ENCODE results near the gene FAM90A26.
"Not testable (repeated sequence)": the region's sequence is repeated elsewhere in the genome, so short reads cannot be mapped to it uniquely, and the experiment has no call there.

The FAM90A26 gene

GRCh38 chr4:9160046-9160445 is 10.2 kb upstream of the FAM90A26 start:
- DNase-seq: not testable (repeated sequence)

- not testable (repeated sequence) for DNase-seq
Observed at GRCh38 chr4:9165990-9166389, 4.2 kb upstream of the FAM90A26 start.

- DNase-seq: not testable (repeated sequence)
Observed at GRCh38 chr4:9210357-9210756, 40.1 kb downstream of the FAM90A26 start, which contains the start of gene USP17L10. USP17L10 (plus strand) TSS chr4:9210657; CDS start chr4:9210657, 0 bp downstream.

- DNase-seq: not testable (repeated sequence)
Observed at GRCh38 chr4:9214701-9215100, 44.5 kb downstream of the FAM90A26 start.

- DNase-seq: not testable (repeated sequence)
Observed at GRCh38 chr4:9215105-9215504, 44.9 kb downstream of the FAM90A26 start, which contains the start of gene USP17L11. USP17L11 (plus strand) TSS chr4:9215405; CDS start chr4:9215405, 0 bp downstream.

- DNase-seq: not testable (repeated sequence)
Observed at GRCh38 chr4:9219852-9220251, 49.6 kb downstream of the FAM90A26 start, which contains the start of gene USP17L12. USP17L12 (plus strand) TSS chr4:9220152; CDS start chr4:9220152, 0 bp downstream.

GRCh38 chr4:9224596-9224995 is 54.4 kb downstream of the FAM90A26 start, which contains the start of gene USP17L13:
USP17L13 (plus strand) TSS chr4:9224896; CDS start chr4:9224896, 0 bp downstream.
- not testable (repeated sequence) for DNase-seq
